Heart left ventricle (tissue), 13 donors: ENCODE results near the gene ZNF382.

Experiments used
- POLR2A ChIP-seq, 2 donors: fragments of 450-650 bp; IDR thresholded peaks; one replicate each; pipeline ENCODE4 v1.6.1; 2017; ENCODE audit warnings: antibody characterized with exemption in 2 of 2, mild to moderate bottlenecking in 2 of 2, moderate library complexity in 2 of 2
- TF ChIP-seq, protein P1 (sequence below), 12 donors: fragments of 200-600 bp; sonication (generic) in 4 of 12; IDR thresholded peaks; one replicate each; pipeline versions ENCODE4 v1.5.0 to v1.8.0; 2018 to 2022; ENCODE audit warnings: antibody characterized with exemption in 12 of 12, mild to moderate bottlenecking in 5 of 12
- donor health status: ischemic (EF 13 %, LVEDD 7.1; RV severe dilation, severe dysfunction).
- donor health status: DM: no; HTN: yes; CAD: no.
- donor health status: DM: no; HTN: no; CAD: no.
- donor health status: ischemic (EF 25% LVEDD 6.9; RV normal size, moderate dysfunction).
- donor health status: ischemic (EF 25% LVEDD 5.7; RV mildly dilated, moderate dysfunction).
- donor health status: ischemic (EF 35%, LVEDD 5.7; RV mildly dilated, moderate dysfunction).
- donor health status: nonischemic (EF 11% LVEDD 7.7; RV severe dilation, severe dysfunction).
- donor health status: DM: yes; HTN: yes; CAD: no.
- donor health status: PGD.
- donor health status: ischemic (EF 29% LVEDD 5.4; RV normal size, mild dysfunction).
- donor health status: nonischemic (EF 23%, LVEDD 6.1; RV moderate dilation, normal function).

DNA sequence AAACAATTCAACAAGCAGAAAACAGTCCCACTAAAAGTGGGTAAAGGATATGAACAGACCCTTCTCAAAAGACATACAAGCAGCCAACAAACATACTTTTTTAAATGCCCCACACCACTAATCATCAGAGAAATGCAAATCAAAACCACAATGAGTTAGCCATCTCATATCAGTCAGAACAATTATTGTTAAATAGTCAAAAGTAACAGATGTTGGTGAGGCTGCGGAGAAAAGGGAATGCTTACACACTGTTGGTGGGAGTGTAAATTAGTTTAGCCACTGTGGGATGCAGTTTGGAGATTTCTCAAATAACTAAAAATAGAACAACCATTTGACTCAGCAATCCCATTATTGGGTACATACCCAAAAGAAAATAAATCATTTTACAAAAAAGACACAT, 40.7 kb upstream of the ZNF382 start:
- TF ChIP-seq, protein P1, sequence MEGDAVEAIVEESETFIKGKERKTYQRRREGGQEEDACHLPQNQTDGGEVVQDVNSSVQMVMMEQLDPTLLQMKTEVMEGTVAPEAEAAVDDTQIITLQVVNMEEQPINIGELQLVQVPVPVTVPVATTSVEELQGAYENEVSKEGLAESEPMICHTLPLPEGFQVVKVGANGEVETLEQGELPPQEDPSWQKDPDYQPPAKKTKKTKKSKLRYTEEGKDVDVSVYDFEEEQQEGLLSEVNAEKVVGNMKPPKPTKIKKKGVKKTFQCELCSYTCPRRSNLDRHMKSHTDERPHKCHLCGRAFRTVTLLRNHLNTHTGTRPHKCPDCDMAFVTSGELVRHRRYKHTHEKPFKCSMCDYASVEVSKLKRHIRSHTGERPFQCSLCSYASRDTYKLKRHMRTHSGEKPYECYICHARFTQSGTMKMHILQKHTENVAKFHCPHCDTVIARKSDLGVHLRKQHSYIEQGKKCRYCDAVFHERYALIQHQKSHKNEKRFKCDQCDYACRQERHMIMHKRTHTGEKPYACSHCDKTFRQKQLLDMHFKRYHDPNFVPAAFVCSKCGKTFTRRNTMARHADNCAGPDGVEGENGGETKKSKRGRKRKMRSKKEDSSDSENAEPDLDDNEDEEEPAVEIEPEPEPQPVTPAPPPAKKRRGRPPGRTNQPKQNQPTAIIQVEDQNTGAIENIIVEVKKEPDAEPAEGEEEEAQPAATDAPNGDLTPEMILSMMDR (IDR thresholded peaks at IDR 0.05), result no peak
- TF ChIP-seq POLR2A (IDR thresholded peaks at IDR 0.05), result no peak
